OCI-LY7 (cell line): Measurements from ENCODE around the gene OR1S1. TPM values are rescaled to one million over a fixed set of nuclear protein-coding genes. Genes with fewer than 3 reads are reported as not detected.

ENCODE experiments used
- BruUV-seq: library from RNA; stranded (reverse); fragments of 400-500 nt; replicated peaks from 2 replicates; lab custom pipeline; 2021; lab: Mats Ljungman, UMichigan
- CTCF ChIA-PET: fragments of 300-600 bp; sonication (Branson Sonifier 250); formaldehyde crosslinking; loops from one replicate; lab custom pipeline; 2022; ENCODE audit warnings: antibody characterized with exemption; ENCODE audit not compliant: unreplicated experiment; lab: Charles Lee
- POLR2A ChIA-PET: fragments of 300-600 bp; sonication (Branson Sonifier 250); formaldehyde crosslinking; loops from one replicate; lab custom pipeline; 2022; ENCODE audit warnings: antibody characterized with exemption; lab: Charles Lee
- DNase-seq: peaks from one replicate; pipeline ENCODE4 v3.0.0-alpha.2; 2015; ENCODE audit warnings: low spot score
- H2AFZ ChIP-seq: fragments of 200-600 bp; sonication (generic), shearing (Covaris generic); 2 replicates; pipeline ENCODE4 v1.6.1; 2014; ENCODE audit warnings: mild to moderate bottlenecking, antibody characterized with exemption, low read length, moderate library complexity
- H3K27ac ChIP-seq: fragments of 200-600 bp; sonication (generic); 2 replicates; pipeline ENCODE4 v1.5.1; 2014; ENCODE audit warnings: mixed run types, low read depth, mild to moderate bottlenecking, moderate library complexity, low read length, inconsistent platforms; ENCODE audit not compliant: poor library complexity, severe bottlenecking
- H3K36me3 ChIP-seq: fragments of 200-600 bp; sonication (generic); 2 replicates; pipeline ENCODE4 v1.6.1; 2014; ENCODE audit warnings: mild to moderate bottlenecking, antibody characterized with exemption, low read length, moderate library complexity, mixed read lengths; ENCODE audit not compliant: insufficient read depth
- H3K4me1 ChIP-seq: fragments of 200-600 bp; sonication (generic); 2 replicates; pipeline ENCODE4 v1.5.1; 2014; ENCODE audit warnings: mild to moderate bottlenecking, low read length; ENCODE audit not compliant: insufficient read depth, poor library complexity, severe bottlenecking
- H3K4me2 ChIP-seq: fragments of 200-600 bp; sonication (generic); 2 replicates; pipeline ENCODE4 v1.6.1; 2014; ENCODE audit warnings: mild to moderate bottlenecking, low read length
- H3K4me3 ChIP-seq: fragments of 200-600 bp; sonication (generic); 2 replicates; pipeline ENCODE4 v1.5.1; 2014; ENCODE audit warnings: mild to moderate bottlenecking, low read depth, low read length; ENCODE audit not compliant: poor library complexity, severe bottlenecking
- H3K79me2 ChIP-seq: fragments of 200-600 bp; sonication (generic); 2 replicates; pipeline ENCODE4 v1.6.1; 2016; ENCODE audit warnings: low read depth, mild to moderate bottlenecking, low read length, moderate library complexity, mixed read lengths; ENCODE audit not compliant: insufficient read depth
- H3K9me2 ChIP-seq: fragments of 200-600 bp; sonication (generic); 2 replicates; pipeline ENCODE4 v1.6.1; 2016; ENCODE audit warnings: mild to moderate bottlenecking, low read length, mixed read lengths; ENCODE audit not compliant: insufficient read depth
- H3K9me3 ChIP-seq: fragments of 200-600 bp; sonication (generic); 2 replicates; pipeline ENCODE4 v1.6.1; 2014; ENCODE audit warnings: mild to moderate bottlenecking, mixed run types, low read length, mixed read lengths
- H4K20me1 ChIP-seq: fragments of 200-600 bp; sonication (generic); 2 replicates; pipeline ENCODE4 v1.6.1; 2014; ENCODE audit warnings: mild to moderate bottlenecking, antibody characterized with exemption, low read length, moderate library complexity, mixed read lengths; ENCODE audit not compliant: insufficient read depth
- CTCF ChIP-seq: fragments of 200-600 bp; sonication (generic); conservative IDR thresholded peaks from 2 replicates; pipeline ENCODE4 v1.5.1; 2014; ENCODE audit warnings: mild to moderate bottlenecking, antibody characterized with exemption, low read length, moderate library complexity, mixed read lengths
- EZH2phosphoT487 ChIP-seq: fragments of 200-600 bp; sonication (generic); IDR thresholded peaks from 2 replicates; pipeline ENCODE4 v1.6.1; 2018; ENCODE audit warnings: low read depth, borderline replicate concordance, mild to moderate bottlenecking, mixed run types, antibody characterized with exemption, low read length, moderate library complexity, mixed read lengths
- intact Hi-C: fragments of 100-400 bp; cut with micrococcal nuclease; formaldehyde crosslinking; loops from one replicate; pipeline ENCODE4 v1.10.0; 2022; ENCODE audit not compliant: unreplicated experiment
- total RNA-seq, 2 experiments: library from RNA; depleted of rRNA in 1 of 2; stranded (reverse); fragments of >200 nt in 1 of 2; shearing (Covaris generic) in 1 of 2; gene quantifications; 2 replicates each; pipeline ENCODE4 v1.2.3, GENCODE V29; 2014 to 2022

The OR1S1 gene
- total RNA-seq, 2 experiments from 2014 or later = not detected

DNA sequence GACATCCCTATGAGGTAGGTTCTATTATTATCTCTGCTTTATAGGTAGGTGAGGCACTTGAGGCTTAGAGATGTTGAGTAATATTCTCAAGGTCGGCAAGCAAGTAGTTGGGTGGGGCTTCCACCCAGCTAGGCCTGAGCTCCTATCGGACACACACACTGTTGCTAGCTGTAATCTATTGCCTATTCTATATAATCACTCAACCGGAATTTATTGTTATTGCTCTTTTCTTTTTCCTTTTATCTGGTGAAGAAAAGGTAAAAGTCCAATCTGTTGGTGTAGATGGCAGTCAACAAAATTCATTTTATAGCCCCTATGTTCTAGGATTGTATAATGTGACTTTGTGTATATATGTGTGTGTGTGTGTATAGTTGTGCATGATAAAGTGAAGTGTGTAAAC, 20.3 kb upstream of the OR1S1 start:
- H3K4me1 ChIP-seq = no peaks in the 10 kb centered on the region
- no peaks in the 10 kb centered on the region for H3K79me2 ChIP-seq
- no peak overlapping the region for H3K4me3 ChIP-seq
- H3K4me2 ChIP-seq = no peak overlapping the region
- TF ChIP-seq CTCF (no peak), EZH2phosphoT487 (no peak)
- intact Hi-C loops = no loop called here
- no peaks in the 10 kb centered on the region for H3K9me2 ChIP-seq
- H4K20me1 ChIP-seq = no peaks in the 10 kb centered on the region
- BruUV-seq = no TSS peak
- no peaks in the 10 kb centered on the region for H3K9me3 ChIP-seq
- no peaks in the 10 kb centered on the region for H3K36me3 ChIP-seq
- DNase-seq = no peak
- no peak overlapping the region for H2AFZ ChIP-seq
- ChIA-PET POLR2A (no interaction called here), CTCF (no interaction called here)
- H3K27ac ChIP-seq = no peak overlapping the region

- ChIA-PET POLR2A (no interaction called here), CTCF (no interaction called here)
- no peak for DNase-seq
- Histone ChIP-seq H3K9me2 (no peaks in the 10 kb centered on the region), H3K4me1 (no peaks in the 10 kb centered on the region), H3K27ac (no peak overlapping the region), H3K9me3 (no peaks in the 10 kb centered on the region), H3K4me3 (no peak overlapping the region), H3K4me2 (no peak overlapping the region), H3K36me3 (no peaks in the 10 kb centered on the region), H3K79me2 (no peaks in the 10 kb centered on the region), H4K20me1 (no peaks in the 10 kb centered on the region), H2AFZ (no peak overlapping the region)
- intact Hi-C loops = no loop called here
- BruUV-seq = no TSS peak
- no peak for TF ChIP-seq EZH2phosphoT487
- no peak for TF ChIP-seq CTCF
Measured at GRCh38 chr11:58193391-58193790, 19.1 kb upstream of the OR1S1 start.

DNA sequence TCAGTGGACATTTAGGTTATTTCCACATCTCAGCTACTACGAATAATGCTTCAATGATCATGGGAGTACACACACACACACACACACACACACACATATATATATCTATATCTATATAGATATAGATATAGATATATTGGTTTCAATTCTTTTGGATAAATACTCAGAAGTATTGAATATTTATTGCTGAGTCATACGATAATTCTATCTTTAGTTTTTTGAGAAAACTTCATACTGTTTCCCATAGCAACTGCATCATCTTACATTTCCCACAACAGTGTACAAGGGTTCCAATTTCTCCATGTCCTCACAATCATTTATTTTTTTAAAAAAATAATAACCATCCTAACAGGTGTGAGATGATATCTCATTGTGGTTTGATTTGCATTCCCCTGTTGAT, 16.6 kb upstream of the OR1S1 start:
- no peak for TF ChIP-seq EZH2phosphoT487
- TF ChIP-seq CTCF = no peak
- CTCF ChIA-PET = no interaction called here
- DNase-seq = no peak
- no peak overlapping the region for H3K4me3 ChIP-seq
- no peaks in the 10 kb centered on the region for H3K79me2 ChIP-seq
- H3K36me3 ChIP-seq = no peaks in the 10 kb centered on the region
- no peaks in the 10 kb centered on the region for H3K4me1 ChIP-seq
- no peaks in the 10 kb centered on the region for H3K9me2 ChIP-seq
- BruUV-seq = no TSS peak
- H3K9me3 ChIP-seq = no peaks in the 10 kb centered on the region
- POLR2A ChIA-PET = no interaction called here
- no peak overlapping the region for H3K4me2 ChIP-seq
- no peaks in the 10 kb centered on the region for H4K20me1 ChIP-seq
- H3K27ac ChIP-seq = no peak overlapping the region
- intact Hi-C loops = no loop called here
- no peak overlapping the region for H2AFZ ChIP-seq
